H9 (cell line): ENCODE measurements around the gene CCDC91. TPM values are rescaled to one million over a fixed set of nuclear protein-coding genes. Genes with fewer than 3 reads are reported as not detected.

Source experiments
- DNase-seq: peaks from one replicate; pipeline ENCODE4 v3.0.0-alpha.2; 2017
- H2AFZ ChIP-seq: one replicate; pipeline ENCODE4 v1.6.1; 2013; ENCODE audit warnings: mild to moderate bottlenecking, low read length, control low read depth, moderate library complexity
- H2AK5ac ChIP-seq: 2 replicates; pipeline ENCODE4 v1.6.1; 2013; ENCODE audit warnings: low read length, control low read depth, mixed read lengths; ENCODE audit not compliant: insufficient read length
- H2BK120ac ChIP-seq: one replicate; pipeline ENCODE4 v1.6.1; 2013; ENCODE audit warnings: low read depth, mild to moderate bottlenecking, low read length, control low read depth, inconsistent platforms; ENCODE audit not compliant: poor library complexity, severe bottlenecking
- H2BK12ac ChIP-seq: 2 replicates; pipeline ENCODE4 v1.6.1; 2013; ENCODE audit warnings: low read length, control low read depth, mixed read lengths, low read depth; ENCODE audit not compliant: insufficient read length
- H2BK15ac ChIP-seq: 2 replicates; pipeline ENCODE4 v1.6.1; 2013; ENCODE audit warnings: low read depth, low read length, control low read depth
- H2BK20ac ChIP-seq: one replicate; pipeline ENCODE4 v1.6.1; 2013; ENCODE audit warnings: low read depth, mild to moderate bottlenecking, low read length, control low read depth, inconsistent platforms; ENCODE audit not compliant: poor library complexity, severe bottlenecking
- H2BK5ac ChIP-seq: 2 replicates; pipeline ENCODE4 v1.6.1; 2013; ENCODE audit warnings: low read length, control low read depth, mixed read lengths; ENCODE audit not compliant: insufficient read length
- H3K14ac ChIP-seq: 2 replicates; pipeline ENCODE4 v1.6.1; 2013; ENCODE audit warnings: low read length, control low read depth; ENCODE audit not compliant: insufficient read depth
- H3K18ac ChIP-seq: 2 replicates; pipeline ENCODE4 v1.6.1; 2013; ENCODE audit warnings: low read depth, mild to moderate bottlenecking, mixed read lengths, low read length, control low read depth; ENCODE audit not compliant: insufficient read length
- H3K23ac ChIP-seq: 2 replicates; pipeline ENCODE4 v1.6.1; 2013; ENCODE audit warnings: low read length, control low read depth, mixed read lengths, low read depth; ENCODE audit not compliant: insufficient read length
- H3K23me2 ChIP-seq: 2 replicates; pipeline ENCODE4 v1.6.1; 2013; ENCODE audit warnings: low read depth, mild to moderate bottlenecking, mixed read lengths, low read length, control low read depth; ENCODE audit not compliant: insufficient read length, poor library complexity, severe bottlenecking
- H3K27ac ChIP-seq: 2 replicates; pipeline ENCODE4 v1.5.1; 2013; ENCODE audit warnings: low read length, control low read depth, mixed read lengths, low read depth; ENCODE audit not compliant: insufficient read length
- H3K27me3 ChIP-seq: 2 replicates; pipeline ENCODE4 v1.6.1; 2013; ENCODE audit warnings: low read length, control low read depth, inconsistent platforms; ENCODE audit not compliant: insufficient read depth
- H3K4ac ChIP-seq: 2 replicates; pipeline ENCODE4 v1.6.1; 2013; ENCODE audit warnings: low read depth, mild to moderate bottlenecking, control low read depth, inconsistent platforms, low read length, moderate library complexity
- H3K4me1 ChIP-seq: 2 replicates; pipeline ENCODE4 v1.6.1; 2013; ENCODE audit warnings: low read length, control low read depth, inconsistent platforms; ENCODE audit not compliant: insufficient read depth
- H3K4me2 ChIP-seq: 2 replicates; pipeline ENCODE4 v1.6.1; 2013; ENCODE audit warnings: low read length, control low read depth, mixed read lengths; ENCODE audit not compliant: insufficient read length, insufficient read depth
- H3K56ac ChIP-seq: 2 replicates; pipeline ENCODE4 v1.6.1; 2013; ENCODE audit warnings: low read depth, mild to moderate bottlenecking, mixed read lengths, low read length, control low read depth; ENCODE audit not compliant: insufficient read length
- H3K79me1 ChIP-seq: 2 replicates; pipeline ENCODE4 v1.6.1; 2013; ENCODE audit warnings: low read depth, mild to moderate bottlenecking, moderate library complexity, low read length, control low read depth, inconsistent platforms; ENCODE audit not compliant: insufficient read depth, poor library complexity, severe bottlenecking
- H3K79me2 ChIP-seq: 2 replicates; pipeline ENCODE4 v1.6.1; 2013; ENCODE audit warnings: low read length, control low read depth, inconsistent platforms; ENCODE audit not compliant: insufficient read depth
- H3K9ac ChIP-seq: 2 replicates; pipeline ENCODE4 v1.6.1; 2013; ENCODE audit warnings: low read length, control low read depth, mixed read lengths; ENCODE audit not compliant: insufficient read length; ENCODE audit errors: extremely low read depth
- H3K9me3 ChIP-seq: one replicate; pipeline ENCODE4 v1.6.1; 2013; ENCODE audit warnings: low read depth, low read length, inconsistent platforms; ENCODE audit not compliant: control insufficient read depth
- H3T11ph ChIP-seq: one replicate; pipeline ENCODE4 v1.6.1; 2013; ENCODE audit warnings: mild to moderate bottlenecking, low read length, control low read depth, inconsistent platforms
- H4K20me1 ChIP-seq: one replicate; pipeline ENCODE4 v1.6.1; 2013; ENCODE audit not compliant: control insufficient read depth, insufficient read length, insufficient read depth
- H4K5ac ChIP-seq: 2 replicates; pipeline ENCODE4 v1.6.1; 2013; ENCODE audit warnings: low read depth, mild to moderate bottlenecking, mixed read lengths, low read length, control low read depth; ENCODE audit not compliant: insufficient read length
- H4K8ac ChIP-seq: replicated peaks from 2 replicates; pipeline ENCODE4 v1.6.1; 2013; ENCODE audit warnings: low read length, control low read depth, mixed read lengths, low read depth; ENCODE audit not compliant: insufficient read length
- H4K91ac ChIP-seq: 2 replicates; pipeline ENCODE4 v1.6.1; 2013; ENCODE audit warnings: low read depth, mild to moderate bottlenecking, moderate library complexity, mixed read lengths, low read length, control low read depth; ENCODE audit not compliant: insufficient read length
- H3K27ac Mint-ChIP-seq, 3 experiments: 2 replicates in 2 of 3; 3 replicates in 1 of 3; pipeline ENCODE4 v1.8.0; 2020 to 2021; ENCODE audit warnings: mixed read lengths in 3 of 3, mild to moderate bottlenecking in 1 of 3, moderate library complexity in 1 of 3
- H3K27me3 Mint-ChIP-seq: 2 replicates; pipeline ENCODE4 v1.8.0; 2021; ENCODE audit warnings: low read depth, mild to moderate bottlenecking, moderate library complexity, mixed read lengths
- H3K36me3 Mint-ChIP-seq, 3 experiments: 2 replicates in 2 of 3; 3 replicates in 1 of 3; pipeline ENCODE4 v1.8.0; 2020 to 2021; ENCODE audit warnings: low read depth in 3 of 3, mixed read lengths in 3 of 3; ENCODE audit not compliant: insufficient read depth in 1 of 3
- H3K4me1 Mint-ChIP-seq, 2 experiments: 2 replicates each; pipeline ENCODE4 v1.8.0; 2020; ENCODE audit warnings: mixed read lengths in 2 of 2
- H3K4me3 Mint-ChIP-seq, 2 experiments: 2 replicates in 1 of 2; 3 replicates in 1 of 2; pipeline ENCODE4 v1.8.0; 2020 to 2021; ENCODE audit warnings: mild to moderate bottlenecking in 2 of 2, mixed read lengths in 2 of 2, moderate library complexity in 1 of 2
- H3K9me3 Mint-ChIP-seq, 2 experiments: 2 replicates in 1 of 2; 3 replicates in 1 of 2; pipeline ENCODE4 v1.8.0; 2020; ENCODE audit warnings: mild to moderate bottlenecking in 2 of 2, mixed read lengths in 2 of 2, moderate library complexity in 1 of 2
- CTCF ChIP-seq: fragments of 200-600 bp; sonication (generic); conservative IDR thresholded peaks from 3 replicates; pipeline ENCODE4 v1.8.0; 2021; ENCODE audit warnings: antibody characterized with exemption, mild to moderate bottlenecking
- WGBS: extraction: QIAGEN DNeasy Blood & Tissue Kit; methylation state at CpG from one replicate; pipeline ENCODE4 v1.1.7; 2013; ENCODE audit warnings: missing lambda C conversion rate, low lambda C conversion rate, mixed read lengths; ENCODE audit not compliant: insufficient read length; ENCODE audit errors: extremely low coverage; 5-methylcytosine and 5-hydroxymethylcytosine counted together
- total RNA-seq: library from RNA; stranded (reverse); gene quantifications from 2 replicates; pipeline ENCODE4 v1.2.1, GENCODE V29; 2021

CCDC91 gene
- total RNA-seq, 1 experiment from 2014 or later: 22.7 TPM

- H3K9me3 ChIP-seq: no peaks in the 10 kb centered on the region
- H3K56ac ChIP-seq: no peak overlapping the region
- H3K4ac ChIP-seq: no peak overlapping the region
- no peak overlapping the region for H2BK120ac ChIP-seq
- H3K27me3 ChIP-seq: no peaks in the 10 kb centered on the region
- WGBS: no CpG with 5 or more reads among the region's 1 CpG
- H3K79me1 ChIP-seq: no peaks in the 10 kb centered on the region
- H2BK20ac ChIP-seq: no peak overlapping the region
- H3K4me1 ChIP-seq: no peaks in the 10 kb centered on the region
- H3K4me2 ChIP-seq: no peak overlapping the region
- peaks cover 8 to 10% of the 10 kb centered on the region in 2 experiments for H3K4me1 Mint-ChIP-seq
- no peaks in the 10 kb centered on the region for H3K27me3 Mint-ChIP-seq
- peaks cover 6 to 8% of the 10 kb centered on the region in 2 experiments; a peak in 3 of 5 replicates for H3K9me3 Mint-ChIP-seq
- no peak overlapping the region for H3K4me3 Mint-ChIP-seq
- H4K20me1 ChIP-seq: no peaks in the 10 kb centered on the region
- no peak overlapping the region for H3T11ph ChIP-seq
- H3K9ac ChIP-seq: no peak overlapping the region
- H3K14ac ChIP-seq: no peak overlapping the region
- no peak overlapping the region for H4K5ac ChIP-seq
- no peaks in the 10 kb centered on the region for H3K23me2 ChIP-seq
- H2BK15ac ChIP-seq: no peak overlapping the region
- H4K8ac ChIP-seq: no peak overlapping the region
- H2BK5ac ChIP-seq: no peak overlapping the region
- no peak overlapping the region for H3K27ac Mint-ChIP-seq
- H2AFZ ChIP-seq: no peak overlapping the region
- H4K91ac ChIP-seq: no peak overlapping the region
- no peak overlapping the region for H2BK12ac ChIP-seq
- no peaks in the 10 kb centered on the region for H3K79me2 ChIP-seq
- TF ChIP-seq CTCF: no peak
- H3K18ac ChIP-seq: no peak overlapping the region
- no peak overlapping the region for H2AK5ac ChIP-seq
- peaks cover 2 to 12% (median 4%) of the 10 kb centered on the region in 3 experiments for H3K36me3 Mint-ChIP-seq
- no peak for DNase-seq
- H3K23ac ChIP-seq: no peak overlapping the region
- H3K27ac ChIP-seq: no peak overlapping the region
Measured at GRCh38 chr12:28500373-28501024, 310.2 kb downstream of the CCDC91 start.
